Heart left ventricle (tissue), 13 donors: ENCODE data around the gene SH2D3C.

Experiments
- CTCF ChIP-seq, 12 donors: fragments of 200-600 bp; sonication (generic) in 4 of 12; IDR thresholded peaks; one replicate each; pipeline versions ENCODE4 v1.5.0 to v1.8.0; 2018 to 2022; ENCODE audit warnings: antibody characterized with exemption in 12 of 12, mild to moderate bottlenecking in 5 of 12
- POLR2A ChIP-seq, 2 donors: fragments of 450-650 bp; IDR thresholded peaks; one replicate each; pipeline ENCODE4 v1.6.1; 2017; ENCODE audit warnings: antibody characterized with exemption in 2 of 2, mild to moderate bottlenecking in 2 of 2, moderate library complexity in 2 of 2
- donor health status: ischemic (EF 13 %, LVEDD 7.1; RV severe dilation, severe dysfunction).
- donor health status: DM: no; HTN: yes; CAD: no.
- donor health status: DM: no; HTN: no; CAD: no.
- donor health status: ischemic (EF 25% LVEDD 6.9; RV normal size, moderate dysfunction).
- donor health status: ischemic (EF 25% LVEDD 5.7; RV mildly dilated, moderate dysfunction).
- donor health status: ischemic (EF 35%, LVEDD 5.7; RV mildly dilated, moderate dysfunction).
- donor health status: nonischemic (EF 11% LVEDD 7.7; RV severe dilation, severe dysfunction).
- donor health status: DM: yes; HTN: yes; CAD: no.
- donor health status: PGD.
- donor health status: ischemic (EF 29% LVEDD 5.4; RV normal size, mild dysfunction).
- donor health status: nonischemic (EF 23%, LVEDD 6.1; RV moderate dilation, normal function).

- no peak for TF ChIP-seq CTCF (IDR thresholded peaks at IDR 0.05)
- TF ChIP-seq POLR2A (IDR thresholded peaks at IDR 0.05), result no peak
These were observed 37.9 kb upstream of the SH2D3C start for GRCh38 chr9:127816362-127816725.
